Breast epithelium (tissue), 4 donors: ENCODE measurements around the gene PHACTR1. TPM values are rescaled to one million over a fixed set of nuclear protein-coding genes. Genes with fewer than 3 reads are reported as not detected.
"Not testable (repeated sequence)": the region's sequence is repeated elsewhere in the genome, so short reads cannot be mapped to it uniquely, and the experiment has no call there.

ENCODE experiments used
- DNase-seq, 2 donors: peaks; one replicate each; pipeline ENCODE4 v3.0.0-alpha.2; 2019; ENCODE audit warnings: low spot score in 2 of 2
- H3K27ac ChIP-seq, 2 donors: fragments of 200-600 bp; sonication (generic) in 1 of 2; one replicate each; pipeline ENCODE4 v1.5.1; 2016 to 2019; ENCODE audit warnings: mild to moderate bottlenecking in 1 of 2
- H3K27me3 ChIP-seq, 2 donors: fragments of 200-600 bp; sonication (generic) in 1 of 2; one replicate each; pipeline versions ENCODE4 v1.5.1 to v1.6.0; 2017 to 2019; ENCODE audit warnings: control low read depth in 1 of 2, mild to moderate bottlenecking in 1 of 2
- H3K36me3 ChIP-seq: fragments of 200-600 bp; one replicate; pipeline ENCODE4 v1.5.1; 2019
- H3K4me1 ChIP-seq, 2 donors: fragments of 200-600 bp; sonication (generic); one replicate each; pipeline ENCODE4 v1.5.1; 2016 to 2019; ENCODE audit warnings: control low read depth in 1 of 2
- H3K4me3 ChIP-seq, 3 donors: fragments of 200-600 bp; sonication (generic); 1 replicate in 2 of 3; 2 replicates in 1 of 3; pipeline ENCODE4 v1.5.1; 2016 to 2019; ENCODE audit warnings: mild to moderate bottlenecking in 3 of 3, moderate library complexity in 2 of 3
- H3K9me3 ChIP-seq, 2 donors: fragments of 200-600 bp; sonication (generic) in 1 of 2; one replicate each; pipeline ENCODE4 v1.5.1; 2016 to 2019; ENCODE audit warnings: control low read depth in 1 of 2
- CTCF ChIP-seq, 3 donors: fragments of 450-650 bp; IDR thresholded peaks; one replicate each; pipeline ENCODE4 v1.5.1; 2016 to 2017; ENCODE audit warnings: antibody characterized with exemption in 3 of 3, mild to moderate bottlenecking in 3 of 3, moderate library complexity in 3 of 3
- POLR2A ChIP-seq: fragments of 450-650 bp; IDR thresholded peaks from one replicate; pipeline ENCODE4 v1.6.1; 2016; ENCODE audit warnings: antibody characterized with exemption, mild to moderate bottlenecking, moderate library complexity
- POLR2AphosphoS5 ChIP-seq, 3 donors: sonication (generic); formaldehyde crosslinking; IDR thresholded peaks; one replicate each; pipeline ENCODE4 v1.6.1; 2017; ENCODE audit warnings: antibody characterized with exemption in 3 of 3
- intact Hi-C: fragments of 100-400 bp; cut with DNase I; formaldehyde crosslinking; loops from one replicate; pipeline ENCODE4 v1.15.1; 2023; ENCODE audit warnings: low total_unique reads
- total RNA-seq, 3 donors: library from RNA; depleted of rRNA; stranded (reverse); fragments of >200 nt; gene quantifications; one replicate each; pipeline ENCODE4 v1.1.0, GENCODE V29; 2016

The PHACTR1 gene
- total RNA-seq, 3 donors from 2014 or later = 4.1 to 5.6 (median 4.6) TPM

DNA sequence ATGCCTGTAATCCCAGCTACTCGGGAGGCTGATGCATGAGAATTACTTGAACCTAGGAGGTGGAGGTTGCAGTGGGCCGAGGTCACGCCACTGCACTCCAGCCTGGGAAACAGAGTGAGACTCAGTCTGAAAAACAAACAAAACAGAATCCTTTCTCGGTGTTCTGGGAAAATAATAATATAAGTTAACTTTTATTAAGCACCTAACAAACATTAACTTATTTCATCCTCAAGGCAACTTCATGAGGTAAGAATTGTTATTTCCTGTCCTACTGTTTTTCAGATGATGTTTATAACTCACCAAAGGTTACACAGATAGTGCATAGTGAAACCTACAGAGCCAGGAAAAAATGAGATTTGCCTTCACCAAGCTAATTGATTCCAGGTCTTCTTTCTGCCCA lies 221.4 kb downstream of the PHACTR1 start:
- Histone ChIP-seq H3K27ac (no peak overlapping the region), H3K27me3 (no peaks in the 10 kb centered on the region), H3K9me3 (no peaks in the 10 kb centered on the region), H3K36me3 (no peaks in the 10 kb centered on the region), H3K4me1 (no peaks in the 10 kb centered on the region), H3K4me3 (no peak overlapping the region)
- DNase-seq = no peak
- intact Hi-C loops = no loop called here
- TF ChIP-seq POLR2AphosphoS5 (IDR thresholded peaks at IDR 0.05) (no peak), POLR2A (no peak), CTCF (IDR thresholded peaks at IDR 0.05) (no peak)

- Histone ChIP-seq H3K36me3 (no peaks in the 10 kb centered on the region), H3K27me3 (no peaks in the 10 kb centered on the region), H3K9me3 (no peaks in the 10 kb centered on the region), H3K4me1 (no peaks in the 10 kb centered on the region), H3K27ac (no peak overlapping the region), H3K4me3 (no peak overlapping the region)
- no peak for DNase-seq
- intact Hi-C loops = no loop called here
- TF ChIP-seq POLR2A = no peak
- no peak for TF ChIP-seq POLR2AphosphoS5 (IDR thresholded peaks at IDR 0.05)
- TF ChIP-seq CTCF (IDR thresholded peaks at IDR 0.05) = no peak
Measured at GRCh38 chr6:12939314-12939713, 222.7 kb downstream of the PHACTR1 start.

DNA sequence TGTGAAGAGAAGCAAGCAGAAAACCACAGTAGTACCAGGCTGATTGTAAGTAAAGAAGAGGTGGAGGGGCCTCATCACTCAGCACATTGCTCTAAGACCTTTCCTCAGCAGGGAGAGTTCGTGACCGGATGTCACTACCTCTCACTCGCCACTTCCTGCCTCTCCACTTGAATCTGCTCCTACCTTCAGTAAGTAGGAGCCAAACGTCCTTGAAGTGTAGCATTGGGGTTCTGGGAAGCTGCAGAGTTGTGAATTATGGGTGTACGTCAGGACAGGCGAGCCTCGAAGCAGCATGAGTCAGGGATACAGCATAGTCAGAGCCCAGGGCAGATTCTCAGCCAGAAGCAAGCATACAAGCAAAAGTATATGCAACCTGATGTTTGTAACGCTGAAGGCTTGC lies 224.9 kb downstream of the PHACTR1 start:
- no peaks in the 10 kb centered on the region for H3K9me3 ChIP-seq
- H3K27me3 ChIP-seq = no peaks in the 10 kb centered on the region
- no peak for DNase-seq
- TF ChIP-seq CTCF (IDR thresholded peaks at IDR 0.05) = no peak
- no peaks in the 10 kb centered on the region for H3K36me3 ChIP-seq
- H3K27ac ChIP-seq = no peak overlapping the region
- intact Hi-C loops = no loop called here
- no peaks in the 10 kb centered on the region for H3K4me1 ChIP-seq
- H3K4me3 ChIP-seq = no peak overlapping the region

DNA sequence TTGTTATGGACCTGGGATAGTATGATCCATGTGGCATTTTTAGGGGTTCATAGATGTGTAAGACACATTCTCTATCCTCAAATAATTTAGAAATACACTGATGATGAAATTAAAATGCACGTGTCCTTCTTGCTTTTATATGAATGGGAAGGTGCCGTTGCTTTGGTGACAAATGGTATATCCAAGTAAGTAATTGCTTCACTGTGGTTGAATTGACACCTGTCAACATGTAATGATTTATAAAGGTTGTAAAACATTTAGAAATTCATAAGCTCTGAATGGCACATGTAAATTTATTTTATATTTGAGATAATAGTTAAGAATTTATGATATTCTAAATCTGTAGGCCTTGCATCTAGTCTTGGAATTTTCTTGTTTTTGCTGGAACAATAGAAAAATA lies 227.0 kb downstream of the PHACTR1 start:
- no peak overlapping the region for H3K4me3 ChIP-seq

GRCh38 chr6:12944001-12944400 lies 227.4 kb downstream of the PHACTR1 start:
- Histone ChIP-seq H3K27ac (no peak overlapping the region), H3K9me3 (no peaks in the 10 kb centered on the region), H3K4me1 (no peaks in the 10 kb centered on the region), H3K27me3 (no peaks in the 10 kb centered on the region), H3K36me3 (no peaks in the 10 kb centered on the region), H3K4me3 (no peak overlapping the region)
- intact Hi-C loops = no loop called here
- DNase-seq = no peak
- TF ChIP-seq POLR2A (no peak), POLR2AphosphoS5 (IDR thresholded peaks at IDR 0.05) (no peak), CTCF (IDR thresholded peaks at IDR 0.05) (no peak)

More for the DNA sequence above, 227.0 kb downstream of the PHACTR1 start:
- no peaks in the 10 kb centered on the region for H3K4me1 ChIP-seq
- no peak overlapping the region for H3K27ac ChIP-seq
- H3K9me3 ChIP-seq = no peaks in the 10 kb centered on the region
- no peak for DNase-seq
- no peaks in the 10 kb centered on the region for H3K27me3 ChIP-seq
- no peak for TF ChIP-seq CTCF (IDR thresholded peaks at IDR 0.05)
- TF ChIP-seq POLR2A = no peak
- TF ChIP-seq POLR2AphosphoS5 (IDR thresholded peaks at IDR 0.05) = no peak
- H3K36me3 ChIP-seq = no peaks in the 10 kb centered on the region
- intact Hi-C loops = loop anchor here (2.0 kb wide), 1 partner anchor 47 kb away; no protein-coding TSS in a partner anchor

DNA sequence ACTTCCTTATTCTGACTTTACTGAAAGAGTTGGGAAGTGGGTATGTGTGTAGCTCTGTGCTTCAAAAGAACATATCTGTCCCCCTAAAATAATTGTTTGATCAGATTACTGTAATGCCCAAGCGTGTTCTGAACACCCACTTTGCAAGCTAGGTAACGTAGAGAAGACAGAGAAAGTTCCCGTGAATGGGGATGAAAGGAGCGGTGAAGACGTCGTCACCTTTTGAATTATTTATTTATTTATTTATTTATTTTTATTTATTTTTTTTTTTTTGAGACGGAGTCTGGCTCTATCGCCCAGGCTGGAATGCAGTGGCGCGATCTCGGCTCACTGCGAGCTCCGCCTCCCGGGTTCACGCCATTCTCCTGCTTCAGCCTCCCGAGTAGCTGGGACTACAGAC lies 228.0 kb downstream of the PHACTR1 start:
- intact Hi-C loops, DNase-seq: not testable (repeated sequence)

More for the DNA sequence above, 228.0 kb downstream of the PHACTR1 start:
- not testable (repeated sequence) for H3K9me3 ChIP-seq, H3K36me3 ChIP-seq, H3K27me3 ChIP-seq, H3K4me3 ChIP-seq, H3K27ac ChIP-seq, H3K4me1 ChIP-seq
